Muscle of leg (tissue), 16 donors: ENCODE measurements around the gene SPATA24. TPM values are rescaled to one million over a fixed set of nuclear protein-coding genes. Genes with fewer than 3 reads are reported as not detected.
A peak's percentile ranks its signal among the peaks of the same experiment; 100 is the strongest.
"Not testable (repeated sequence)": the region's sequence is repeated elsewhere in the genome, so short reads cannot be mapped to it uniquely, and the experiment has no call there.

Source experiments
- DNase-seq: peaks from one replicate; pipeline ENCODE4 v3.0.0; 2013
- H3K27ac ChIP-seq: one replicate; pipeline ENCODE4 v1.5.1; 2013; ENCODE audit warnings: mild to moderate bottlenecking, low read length, control low read depth
- H3K27me3 ChIP-seq: one replicate; pipeline ENCODE4 v1.6.1; 2013; ENCODE audit warnings: low read length; ENCODE audit not compliant: control insufficient read depth, insufficient read depth
- H3K36me3 ChIP-seq: one replicate; pipeline ENCODE4 v1.6.1; 2013; ENCODE audit warnings: low read length; ENCODE audit not compliant: control insufficient read depth, insufficient read depth
- H3K4me1 ChIP-seq: one replicate; pipeline ENCODE4 v1.6.1; 2013; ENCODE audit warnings: low read length; ENCODE audit not compliant: control insufficient read depth, insufficient read depth
- H3K4me3 ChIP-seq: one replicate; pipeline ENCODE4 v1.5.1; 2013; ENCODE audit warnings: low read length, control low read depth
- H3K9me3 ChIP-seq: replicated peaks from 2 replicates; pipeline ENCODE4 v1.6.1; 2013; ENCODE audit warnings: low read depth, low read length; ENCODE audit not compliant: control insufficient read depth
- WGBS: methylation state at CpG from one replicate; pipeline ENCODE4 v1.1.5; 2013; ENCODE audit warnings: missing lambda C conversion rate; ENCODE audit not compliant: insufficient coverage; 5-methylcytosine and 5-hydroxymethylcytosine counted together
- long read RNA-seq, 11 donors: transcript quantifications; one replicate each; lab custom pipeline, GENCODE V29; 2026
- polyA plus RNA-seq, 8 donors: library from polyadenylated mRNA; unstranded; fragments of 120-200 nt; gene quantifications; one replicate each; pipeline versions ENCODE4 v1.2.1 to v1.2.3, GENCODE V29; 2013; ENCODE audit warnings: inconsistent platforms in 1 of 8, low replicate concordance in 1 of 8; ENCODE audit not compliant: insufficient read length in 8 of 8, insufficient read depth in 1 of 8
- total RNA-seq: library from RNA; stranded (reverse); fragments of 120-200 nt; gene quantifications from one replicate; pipeline ENCODE4 v1.2.4, GENCODE V29; 2013

Gene SPATA24, protein sequence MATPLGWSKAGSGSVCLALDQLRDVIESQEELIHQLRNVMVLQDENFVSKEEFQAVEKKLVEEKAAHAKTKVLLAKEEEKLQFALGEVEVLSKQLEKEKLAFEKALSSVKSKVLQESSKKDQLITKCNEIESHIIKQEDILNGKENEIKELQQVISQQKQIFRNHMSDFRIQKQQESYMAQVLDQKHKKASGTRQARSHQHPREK
- 12.5 TPM for total RNA-seq
- polyA plus RNA-seq: 10 to 100 TPM in 5 of 8 donors, 1 to 10 TPM in 3; 6.9 to 14.5 (median 10.1) TPM
- long read RNA-seq, donor 1, partial matches to known transcripts: 0 of 2 reads
- long read RNA-seq, donor 1, other reads (novel, unspliced or antisense): 0 of 2 reads
- long read RNA-seq, donor 2: 0 reads
- long read RNA-seq, donor 3, partial matches to known transcripts: 0 of 6 reads
- long read RNA-seq, donor 3, other reads (novel, unspliced or antisense): 0 of 6 reads
- long read RNA-seq, donor 4, partial matches to known transcripts: 0 of 1 reads
- long read RNA-seq, donor 4, other reads (novel, unspliced or antisense): 0 of 1 reads
- long read RNA-seq, donor 5, transcript SPATA24-203 (4 exons, 646 nt): major isoform, 5 of 7 reads
- long read RNA-seq, donor 5, partial matches to known transcripts: 0 of 7 reads
- long read RNA-seq, donor 5, other reads (novel, unspliced or antisense): 0 of 7 reads
- long read RNA-seq, donor 6, partial matches to known transcripts: 0 of 4 reads
- long read RNA-seq, donor 6, other reads (novel, unspliced or antisense): 0 of 4 reads
- long read RNA-seq, donor 7, partial matches to known transcripts: 0 of 4 reads
- long read RNA-seq, donor 7, other reads (novel, unspliced or antisense): 0 of 4 reads
- long read RNA-seq, donor 8, partial matches to known transcripts: 0 of 5 reads
- long read RNA-seq, donor 8, other reads (novel, unspliced or antisense): 0 of 5 reads
- long read RNA-seq, donor 9, partial matches to known transcripts: 0 of 2 reads
- long read RNA-seq, donor 9, other reads (novel, unspliced or antisense): 0 of 2 reads
- long read RNA-seq, donor 10, partial matches to known transcripts: 0 of 5 reads
- long read RNA-seq, donor 10, other reads (novel, unspliced or antisense): 0 of 5 reads
- long read RNA-seq, donor 11, partial matches to known transcripts: 0 of 4 reads
- long read RNA-seq, donor 11, other reads (novel, unspliced or antisense): 0 of 4 reads

DNA sequence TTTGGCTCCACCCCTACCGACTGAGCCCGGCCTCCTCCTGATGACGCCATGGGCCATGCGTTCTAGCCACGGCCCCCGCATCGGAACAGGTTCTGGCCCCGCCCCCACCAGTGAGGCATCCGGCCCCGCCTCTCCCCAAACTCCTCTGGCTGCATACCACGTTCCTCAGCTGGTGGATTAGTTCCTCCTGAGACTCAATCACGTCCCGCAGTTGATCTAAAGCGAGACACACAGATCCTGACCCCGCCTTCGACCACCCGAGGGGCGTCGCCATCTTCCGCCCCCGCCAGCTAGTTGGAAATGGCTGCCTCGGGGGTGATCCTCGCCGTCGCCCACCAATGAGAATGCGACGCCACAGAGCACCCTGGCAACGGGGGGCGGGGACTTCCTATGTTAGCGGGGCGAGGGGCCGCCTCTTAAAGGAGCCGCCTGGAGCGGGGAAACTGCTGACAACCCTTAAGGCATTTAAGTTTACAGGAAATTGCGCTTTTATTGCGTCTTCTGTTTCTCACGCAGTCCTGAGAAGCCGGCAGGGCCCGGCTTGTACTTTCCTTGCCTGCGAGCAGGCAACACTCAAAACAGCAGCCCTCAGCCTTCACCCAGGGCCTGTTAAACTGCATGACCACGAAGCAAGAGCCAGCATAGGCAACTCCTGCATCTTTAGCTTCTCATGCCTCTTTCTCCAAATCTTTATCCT is at the start of gene SPATA24:
SPATA24 (minus strand) TSS at position 303 of the 697 bp plus-strand sequence; CDS start at position 274, 29 bp downstream.
- peak within 1 kb of the TSS; percentile 46 for H3K4me3 ChIP-seq
- 0% methylated on average over 39 of the region's 41 CpGs for WGBS
- DNase-seq: peak; percentile 99

DNA sequence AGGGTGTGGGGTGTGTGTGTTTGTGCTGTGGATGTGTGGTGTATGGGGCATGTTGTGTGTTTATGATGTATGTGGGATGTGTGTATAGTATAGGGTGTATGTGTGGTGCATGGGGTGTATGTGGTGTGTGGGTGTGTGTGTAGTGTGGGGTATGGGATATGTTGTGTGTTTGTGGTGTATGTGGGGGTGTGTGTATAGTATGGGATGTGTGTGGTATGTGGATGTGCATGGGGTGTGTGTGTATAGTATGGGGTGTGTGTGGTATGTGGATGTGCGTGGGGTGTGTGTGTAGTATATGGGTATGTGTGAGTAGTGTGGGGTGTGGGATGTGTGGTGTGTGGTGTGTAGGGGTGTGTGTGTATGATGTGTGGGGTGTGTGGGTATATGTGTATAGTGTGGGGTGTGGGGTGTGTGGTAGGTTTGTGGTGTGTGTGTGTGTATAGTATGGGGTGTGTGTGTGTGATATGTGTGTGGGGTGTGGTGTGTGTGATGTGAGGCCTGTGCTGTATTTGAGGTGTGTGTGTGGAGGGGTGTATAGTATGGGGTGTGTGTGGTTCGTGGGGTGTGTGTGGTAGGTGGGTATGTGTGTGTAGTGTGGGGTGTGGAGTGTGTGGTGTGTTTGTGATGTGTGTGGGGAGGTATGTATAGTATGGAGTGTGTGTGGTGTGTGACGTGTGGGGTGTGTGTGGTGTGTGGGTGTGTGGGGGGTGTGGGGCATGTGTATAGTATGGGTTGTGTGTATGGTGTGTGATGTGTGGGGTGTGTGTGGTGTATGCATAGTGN is 48.2 kb upstream of the SPATA24 start:
- WGBS: 79% methylated on average over 2 of the region's 3 CpGs
- Histone ChIP-seq H3K36me3 (no peaks in the 10 kb centered on the region), H3K4me1 (no peaks in the 10 kb centered on the region)

More for the DNA sequence above, at the start of gene SPATA24:
- H3K4me1 ChIP-seq: peaks cover 14% of the 10 kb centered on the region
- H3K27ac ChIP-seq: peak within 1 kb of the TSS; percentile 97
- H3K27me3 ChIP-seq: no peaks in the 10 kb centered on the region
- peaks cover 7% of the 10 kb centered on the region for H3K36me3 ChIP-seq
- no peaks in the 10 kb centered on the region for H3K9me3 ChIP-seq

GRCh38 chr5:139451176-139451575 is 47.3 kb upstream of the SPATA24 start:
- no peaks in the 10 kb centered on the region for H3K4me1 ChIP-seq
- WGBS: 100% methylated on average over 2 of the region's 2 CpGs
- DNase-seq: no peak
- no peak overlapping the region for H3K27ac ChIP-seq
- no peaks in the 10 kb centered on the region for H3K36me3 ChIP-seq
- no peaks in the 10 kb centered on the region for H3K27me3 ChIP-seq
- H3K4me3 ChIP-seq: no peak overlapping the region
- H3K9me3 ChIP-seq: no peaks in the 10 kb centered on the region

More for the DNA sequence above, 48.2 kb upstream of the SPATA24 start:
- H3K27ac ChIP-seq: no peak overlapping the region
- no peaks in the 10 kb centered on the region for H3K9me3 ChIP-seq
- DNase-seq: no peak
- no peak overlapping the region for H3K4me3 ChIP-seq
- no peaks in the 10 kb centered on the region for H3K27me3 ChIP-seq

- H3K4me3 ChIP-seq: no peak overlapping the region
- WGBS: no CpG with 5 or more reads among the region's 5 CpGs
- H3K36me3 ChIP-seq: no peaks in the 10 kb centered on the region
- peaks cover 13% of the 10 kb centered on the region for H3K4me1 ChIP-seq
- no peaks in the 10 kb centered on the region for H3K9me3 ChIP-seq
- no peaks in the 10 kb centered on the region for H3K27me3 ChIP-seq
- H3K27ac ChIP-seq: no peak overlapping the region
- DNase-seq: peak; percentile 37
These were observed 43.3 kb upstream of the SPATA24 start for GRCh38 chr5:139446956-139447779.

GRCh38 chr5:139445325-139446170 is 41.7 kb upstream of the SPATA24 start:
- no peaks in the 10 kb centered on the region for H3K27me3 ChIP-seq
- peak overlapping the region; percentile 25 for H3K27ac ChIP-seq
- WGBS: 41% methylated on average over 5 of the region's 7 CpGs
- no peaks in the 10 kb centered on the region for H3K9me3 ChIP-seq
- DNase-seq: peak; percentile 87
- no peaks in the 10 kb centered on the region for H3K36me3 ChIP-seq
- no peak overlapping the region for H3K4me3 ChIP-seq
- peaks cover 13% of the 10 kb centered on the region for H3K4me1 ChIP-seq

- peak; percentile 46 for DNase-seq
- Histone ChIP-seq H3K4me1 (peaks cover 18% of the 10 kb centered on the region), H3K27ac (peak overlapping the region; percentile 13), H3K27me3 (no peaks in the 10 kb centered on the region), H3K9me3 (no peaks in the 10 kb centered on the region), H3K36me3 (no peaks in the 10 kb centered on the region), H3K4me3 (no peak overlapping the region)
- WGBS: no CpG with 5 or more reads among the region's 4 CpGs
These were observed 40.1 kb upstream of the SPATA24 start for GRCh38 chr5:139443831-139444453.

DNA sequence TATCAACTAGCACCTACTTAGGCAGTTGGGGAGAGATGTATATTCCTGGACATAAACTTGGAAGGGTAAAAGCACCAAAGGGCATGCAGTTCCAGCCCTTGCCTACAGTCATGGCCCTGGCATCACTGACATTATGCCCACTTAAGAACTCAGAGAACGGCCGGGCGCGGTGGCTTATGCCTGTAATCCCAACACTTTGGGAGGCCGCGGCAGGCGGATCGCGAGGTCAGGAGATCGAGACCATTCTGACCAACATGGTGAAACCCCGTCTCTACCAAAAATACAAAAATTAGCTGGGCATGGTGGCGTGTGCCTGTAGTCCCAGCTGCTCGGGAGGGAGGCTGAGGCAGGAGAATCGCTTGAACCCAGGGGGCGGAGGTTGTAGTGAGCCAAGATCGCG is 36.5 kb upstream of the SPATA24 start:
- peaks cover 17% of the 10 kb centered on the region for H3K4me1 ChIP-seq
- 97% methylated on average over 14 of the region's 17 CpGs for WGBS
- not testable (repeated sequence) for H3K27ac ChIP-seq, DNase-seq, H3K4me3 ChIP-seq, H3K9me3 ChIP-seq, H3K36me3 ChIP-seq, H3K27me3 ChIP-seq
